ENCODE data around the gene ATXN10.

The ATXN10 gene

DNA sequence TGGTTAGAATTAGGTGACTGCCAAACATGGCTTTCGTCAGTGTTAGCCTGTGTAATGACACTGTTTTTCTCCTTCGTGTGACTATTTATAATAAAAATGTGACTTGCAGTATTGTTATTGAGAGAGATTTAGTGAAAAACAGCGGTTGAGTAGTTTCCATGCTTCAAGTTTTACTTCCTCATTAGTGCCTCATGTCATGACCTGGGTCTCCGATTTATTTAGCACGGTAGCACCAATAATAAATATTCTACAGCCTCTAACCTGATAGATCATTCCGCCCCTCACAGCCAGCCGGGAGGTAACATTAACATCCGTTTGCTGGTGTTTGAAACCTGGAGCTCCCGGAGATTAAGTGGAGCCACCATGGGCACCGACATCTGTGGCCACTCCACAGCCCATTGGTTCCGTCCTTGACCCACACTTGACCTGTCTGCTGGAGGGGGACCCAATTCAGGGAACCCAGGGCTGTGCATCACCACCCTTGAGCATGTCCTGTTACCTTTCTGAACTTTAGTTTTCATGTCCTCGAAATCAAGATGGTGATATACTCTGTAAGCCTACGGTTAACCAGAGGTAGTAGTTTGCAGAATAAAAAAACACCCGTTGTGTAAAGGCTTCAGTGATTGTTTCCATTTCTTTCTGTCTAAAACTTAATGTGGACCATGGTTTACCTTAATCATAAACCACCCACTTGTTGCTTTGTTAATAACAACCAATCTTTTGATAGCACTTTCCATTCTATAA lies 104.1 kb downstream of the ATXN10 start:
- Mint-ChIP-seq H3K36me3 (ENCODE audit: low read depth) (peaks cover 41% of the 10 kb centered on the region), H3K27me3 (ENCODE audit: low read depth) (no peaks in the 10 kb centered on the region)
- no peak for TF ChIP-seq CTCF (IDR thresholded peaks at IDR 0.05; ENCODE audit: unreplicated experiment in 3 of 3)

DNA sequence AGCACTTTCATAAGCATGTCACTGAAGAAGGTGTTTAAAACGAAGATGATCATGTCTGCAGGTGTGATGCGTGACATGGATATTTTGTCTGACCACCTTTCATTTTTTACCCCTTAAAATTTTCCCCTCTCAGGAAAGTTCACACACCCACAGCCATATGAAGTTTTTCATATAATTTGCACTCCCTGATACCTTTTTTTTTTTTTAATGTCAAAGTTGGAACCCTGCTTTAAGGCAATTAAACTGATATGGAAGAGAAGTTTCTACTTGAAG lies 104.6 kb downstream of the ATXN10 start:
- Mint-ChIP-seq H3K4me3 (no peak overlapping the region), H3K36me3 (ENCODE audit: low read depth) (peaks cover 37% of the 10 kb centered on the region), H3K4me1 (peaks cover 29% of the 10 kb centered on the region), H3K27me3 (ENCODE audit: low read depth) (no peaks in the 10 kb centered on the region), H3K9me3 (no peaks in the 10 kb centered on the region), H3K27ac (peak overlapping the region in 2 of 3 experiments; percentile 72 to 74)
- no peak for TF ChIP-seq CTCF (IDR thresholded peaks at IDR 0.05; ENCODE audit: unreplicated experiment in 3 of 3)

More for the DNA sequence above, 104.1 kb downstream of the ATXN10 start:
- Mint-ChIP-seq H3K4me3 (no peak overlapping the region), H3K9me3 (no peaks in the 10 kb centered on the region), H3K4me1 (peaks cover 29% of the 10 kb centered on the region), H3K27ac (peak overlapping the region; percentile 1 to 74 (median 72))

DNA sequence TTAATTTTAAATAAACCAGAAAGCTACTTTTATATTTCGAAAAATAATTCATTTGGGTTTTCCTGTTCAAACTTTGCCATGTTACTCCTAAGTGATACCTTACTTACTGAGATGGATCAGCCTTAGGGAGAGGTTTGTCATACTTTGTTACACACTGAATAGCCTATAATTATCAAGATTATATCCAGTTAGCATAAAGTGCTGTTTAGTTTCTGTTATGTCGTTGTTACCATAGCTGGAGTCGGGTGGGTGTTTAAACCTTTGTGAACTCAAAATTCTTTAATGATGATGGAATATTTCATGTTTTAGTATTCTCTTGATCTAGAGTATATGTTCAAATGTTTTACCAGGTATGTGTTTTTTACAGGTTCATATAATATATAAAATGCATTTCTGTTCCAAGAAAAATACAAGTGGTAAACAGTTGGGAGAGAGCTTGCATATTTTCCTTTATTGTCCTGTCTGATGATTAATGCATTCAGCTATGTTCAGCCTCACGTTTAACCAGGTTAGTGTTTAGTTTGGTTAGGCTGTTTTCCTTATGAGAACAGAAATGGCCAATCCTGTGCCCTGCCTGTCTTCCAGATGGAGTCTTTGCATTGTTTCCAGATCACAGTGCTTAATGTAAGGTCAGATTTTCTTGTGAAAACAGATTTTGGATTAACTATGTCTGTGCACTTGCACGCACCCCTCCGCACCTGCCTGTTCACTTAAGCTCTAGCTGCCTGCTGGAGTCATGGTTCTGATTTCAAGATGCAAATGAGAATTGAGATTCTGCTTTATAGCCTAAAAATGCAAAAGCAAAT lies 105.6 kb downstream of the ATXN10 start:
- no peaks in the 10 kb centered on the region for H3K9me3 Mint-ChIP-seq
- peak overlapping the region; percentile 50 to 82 (median 72) for H3K27ac Mint-ChIP-seq
- TF ChIP-seq CTCF (IDR thresholded peaks at IDR 0.05; ENCODE audit: unreplicated experiment in 3 of 3), result no peak
- H3K4me1 Mint-ChIP-seq, result peaks cover 28% of the 10 kb centered on the region
- H3K27me3 Mint-ChIP-seq (ENCODE audit: low read depth), result no peaks in the 10 kb centered on the region
- H3K36me3 Mint-ChIP-seq (ENCODE audit: low read depth), result peaks cover 34% of the 10 kb centered on the region
- H3K4me3 Mint-ChIP-seq, result no peak overlapping the region

GRCh38 chr22:45777852-45778375 lies 106.3 kb downstream of the ATXN10 start:
- TF ChIP-seq CTCF (IDR thresholded peaks at IDR 0.05; ENCODE audit: unreplicated experiment in 3 of 3), result no peak
- Mint-ChIP-seq H3K36me3 (ENCODE audit: low read depth) (peaks cover 27% of the 10 kb centered on the region), H3K27me3 (ENCODE audit: low read depth) (no peaks in the 10 kb centered on the region), H3K27ac (peak overlapping the region; percentile 50 to 82 (median 72)), H3K4me1 (peaks cover 21% of the 10 kb centered on the region), H3K9me3 (no peaks in the 10 kb centered on the region), H3K4me3 (no peak overlapping the region)

DNA sequence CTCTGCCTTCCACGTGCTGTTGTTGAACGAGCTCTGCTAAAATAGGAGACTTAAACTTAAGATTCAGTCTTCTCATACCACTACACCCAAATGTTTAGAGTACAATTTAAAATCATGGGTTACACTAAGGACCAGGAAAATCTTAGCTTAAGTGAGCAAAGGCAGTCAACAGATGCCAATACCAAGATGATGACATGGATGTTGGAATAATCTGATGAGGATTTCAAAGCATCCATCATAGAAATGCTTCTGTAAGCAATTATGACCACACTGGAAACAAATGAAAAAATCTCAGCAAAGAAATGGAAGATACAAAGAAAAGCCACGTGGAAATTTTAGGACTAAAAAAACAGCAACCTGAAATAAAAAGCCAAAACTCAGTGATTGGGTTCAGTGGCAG lies 109.8 kb downstream of the ATXN10 start:
- Mint-ChIP-seq H3K36me3 (ENCODE audit: low read depth) (peaks cover 24% of the 10 kb centered on the region), H3K4me1 (peaks cover 24% of the 10 kb centered on the region), H3K9me3 (no peaks in the 10 kb centered on the region), H3K27me3 (ENCODE audit: low read depth) (no peaks in the 10 kb centered on the region), H3K27ac (no peak overlapping the region), H3K4me3 (no peak overlapping the region)
- no peak for TF ChIP-seq CTCF (IDR thresholded peaks at IDR 0.05; ENCODE audit: unreplicated experiment in 3 of 3)
